Skeletal muscle cell (primary cell): ENCODE data around the gene BRF1.
"Not testable (repeated sequence)": the region's sequence is repeated elsewhere in the genome, so short reads cannot be mapped to it uniquely, and the experiment has no call there.

ENCODE experiments used
- DNase-seq: peaks from one replicate; pipeline ENCODE4 v3.0.0-alpha.2; 2010; ENCODE audit warnings: low read depth
- H3K4me3 ChIP-seq: 2 replicates; pipeline ENCODE4 v1.5.1; 2011; ENCODE audit warnings: low read depth, mild to moderate bottlenecking, control low read depth, low read length, moderate library complexity

BRF1 gene

GRCh38 chr14:105333613-105334364, 33.0 kb upstream of the BRF1 start:
- no peak for DNase-seq
- no peak overlapping the region for H3K4me3 ChIP-seq

GRCh38 chr14:105333020-105333490, 32.3 kb upstream of the BRF1 start:
- no peak overlapping the region for H3K4me3 ChIP-seq
- no peak for DNase-seq

- no peak for DNase-seq
- H3K4me3 ChIP-seq = no peak overlapping the region
Measured at GRCh38 chr14:105332350-105332874, 31.6 kb upstream of the BRF1 start.

GRCh38 chr14:105331575-105332349, 31.0 kb upstream of the BRF1 start:
- H3K4me3 ChIP-seq = no peak overlapping the region
- DNase-seq = no peak

GRCh38 chr14:105330491-105330895, 29.7 kb upstream of the BRF1 start:
- no peak for DNase-seq

GRCh38 chr14:105329411-105330150, 28.8 kb upstream of the BRF1 start:
- no peak for DNase-seq
- no peak overlapping the region for H3K4me3 ChIP-seq

More at GRCh38 chr14:105330491-105330895, 29.7 kb upstream of the BRF1 start:
- no peak overlapping the region for H3K4me3 ChIP-seq

GRCh38 chr14:105328678-105329390, 28.0 kb upstream of the BRF1 start:
- no peak for DNase-seq
- no peak overlapping the region for H3K4me3 ChIP-seq

- DNase-seq = no peak
- no peak overlapping the region for H3K4me3 ChIP-seq
Measured at GRCh38 chr14:105328070-105328677, 27.4 kb upstream of the BRF1 start.

GRCh38 chr14:105327695-105328045, 26.9 kb upstream of the BRF1 start:
- not testable (repeated sequence) for DNase-seq, H3K4me3 ChIP-seq

- no peak overlapping the region for H3K4me3 ChIP-seq
- DNase-seq = no peak
Measured at GRCh38 chr14:105326891-105327694, 26.3 kb upstream of the BRF1 start.

GRCh38 chr14:105326568-105326867, 25.7 kb upstream of the BRF1 start:
- no peak for DNase-seq
- no peak overlapping the region for H3K4me3 ChIP-seq

- H3K4me3 ChIP-seq = no peak overlapping the region
- no peak for DNase-seq
Measured at GRCh38 chr14:105325716-105326567, 25.1 kb upstream of the BRF1 start.

GRCh38 chr14:105325303-105325702, 24.5 kb upstream of the BRF1 start:
- H3K4me3 ChIP-seq = no peak overlapping the region

GRCh38 chr14:105324871-105325270, 24.1 kb upstream of the BRF1 start:
- no peak for DNase-seq
- no peak overlapping the region for H3K4me3 ChIP-seq

More at GRCh38 chr14:105325303-105325702, 24.5 kb upstream of the BRF1 start:
- DNase-seq = no peak

- H3K4me3 ChIP-seq = no peak overlapping the region
- DNase-seq = no peak
Measured at GRCh38 chr14:105324080-105324778, 23.4 kb upstream of the BRF1 start.

- DNase-seq = no peak
- H3K4me3 ChIP-seq = no peak overlapping the region
Measured at GRCh38 chr14:105323663-105324062, 22.9 kb upstream of the BRF1 start.
